ENCODE data around the gene MACO1. TPM values are rescaled to one million over a fixed set of nuclear protein-coding genes. Genes with fewer than 3 reads are reported as not detected.

Gene MACO1
- polyA plus RNA-seq, 2 donors = 16.1 to 23.3 TPM

- Histone ChIP-seq H3K27me3 (ENCODE audit: control insufficient read depth in 1 of 2, insufficient read depth in 2 of 2, low read length in 2 of 2) (no peaks in the 10 kb centered on the region), H3K27ac (ENCODE audit: low read depth in 2 of 2, low read length in 1 of 2) (no peak overlapping the region), H3K36me3 (ENCODE audit: control insufficient read depth in 2 of 2, insufficient read depth in 2 of 2, low read length in 1 of 2) (peaks cover 8 to 9% of the 10 kb centered on the region in 2 donors), H3K9me3 (ENCODE audit: control insufficient read depth in 2 of 2, insufficient read depth in 1 of 2, low read depth in 1 of 2, low read length in 1 of 2) (no peaks in the 10 kb centered on the region), H3K4me3 (ENCODE audit: low read depth in 1 of 2, low read length in 2 of 2) (no peak overlapping the region), H3K4me1 (ENCODE audit: control insufficient read depth in 2 of 2, insufficient read depth in 2 of 2, low read length in 1 of 2) (peaks cover 2 to 5% of the 10 kb centered on the region in 2 donors)
- WGBS, 2 donors = 18 to 42% methylated on average over 1 of the region's 1 CpG
Measured at GRCh38 chr1:25484533-25484932, 53.8 kb downstream of the MACO1 start.

DNA sequence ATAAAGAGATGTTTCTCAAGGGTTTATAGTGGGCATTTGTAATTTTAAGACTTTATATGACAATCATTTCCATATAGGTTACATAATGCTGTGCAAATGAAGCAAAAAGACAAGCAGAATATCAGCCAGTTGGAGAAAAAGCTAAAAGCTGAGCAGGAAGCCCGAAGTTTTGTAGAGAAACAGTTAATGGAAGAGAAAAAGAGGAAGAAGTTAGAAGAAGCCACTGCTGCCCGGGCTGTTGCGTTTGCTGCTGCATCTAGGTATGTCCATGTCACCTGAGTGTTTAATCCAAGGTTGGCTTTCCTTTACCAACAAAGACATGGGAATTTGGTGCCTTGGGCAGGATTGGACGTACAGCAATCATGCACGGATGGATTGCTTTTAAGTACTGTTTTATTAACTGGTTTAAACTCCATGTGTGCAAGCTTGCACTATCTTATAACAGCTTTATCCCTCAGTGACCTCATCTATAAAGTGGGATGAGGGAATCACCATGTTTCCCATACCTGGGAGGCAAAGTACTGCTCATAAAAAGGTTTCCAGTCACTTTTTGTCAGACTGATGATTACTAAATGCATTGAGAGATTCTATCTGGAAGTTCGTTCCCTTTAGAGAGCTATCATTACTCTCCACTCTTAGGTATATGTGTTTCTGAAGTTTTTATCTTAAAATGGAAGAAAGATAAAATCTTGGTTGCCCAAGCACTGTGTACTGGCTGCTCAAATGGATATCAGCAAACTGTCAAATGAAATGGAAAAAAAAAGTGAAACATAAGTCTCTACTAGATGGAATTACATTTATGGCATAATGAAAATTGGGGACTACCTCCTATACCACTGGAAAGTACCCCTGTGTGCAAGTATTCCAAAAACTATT lies 55.1 kb downstream of the MACO1 start:
- WGBS, 2 donors = 55 to 62% methylated on average over 6 of the region's 6 CpGs
- no peaks in the 10 kb centered on the region for H3K27me3 ChIP-seq (ENCODE audit: control insufficient read depth in 1 of 2, insufficient read depth in 2 of 2, low read length in 2 of 2)
- H3K27ac ChIP-seq (ENCODE audit: low read depth in 2 of 2, low read length in 1 of 2) = no peak overlapping the region
- H3K4me3 ChIP-seq (ENCODE audit: low read depth in 1 of 2, low read length in 2 of 2) = no peak overlapping the region
- no peaks in the 10 kb centered on the region for H3K9me3 ChIP-seq (ENCODE audit: control insufficient read depth in 2 of 2, insufficient read depth in 1 of 2, low read depth in 1 of 2, low read length in 1 of 2)
- H3K36me3 ChIP-seq (ENCODE audit: control insufficient read depth in 2 of 2, insufficient read depth in 2 of 2, low read length in 1 of 2) = peaks cover 8 to 9% of the 10 kb centered on the region in 2 donors
- H3K4me1 ChIP-seq (ENCODE audit: control insufficient read depth in 2 of 2, insufficient read depth in 2 of 2, low read length in 1 of 2) = peaks cover 2 to 5% of the 10 kb centered on the region in 2 donors

DNA sequence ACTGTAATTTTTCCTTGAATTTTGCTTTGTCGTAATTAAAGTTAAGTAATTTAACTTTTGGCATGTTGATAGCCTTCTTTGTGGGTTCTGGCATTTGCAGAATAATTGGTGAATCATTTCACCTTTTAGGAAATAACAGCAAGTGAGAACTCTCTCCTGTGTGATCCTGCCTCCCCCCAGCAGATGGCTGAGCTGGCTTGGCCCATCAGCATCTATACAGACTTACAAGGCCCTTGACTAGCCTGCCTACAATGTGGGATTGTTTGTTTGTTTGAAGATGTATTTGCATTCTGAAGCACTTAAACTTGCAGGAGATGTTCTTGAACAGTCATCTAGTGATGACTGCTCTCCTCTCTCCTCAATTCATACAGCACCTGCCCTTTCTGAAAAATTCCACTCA lies 55.9 kb downstream of the MACO1 start:
- H3K4me3 ChIP-seq (ENCODE audit: low read depth in 1 of 2, low read length in 2 of 2) = no peak overlapping the region
- H3K36me3 ChIP-seq (ENCODE audit: control insufficient read depth in 2 of 2, insufficient read depth in 2 of 2, low read length in 1 of 2) = peaks cover 12% of the 10 kb centered on the region in 2 donors
- 63 to 83% methylated on average over 1 of the region's 1 CpG for WGBS, 2 donors
- H3K27me3 ChIP-seq (ENCODE audit: control insufficient read depth in 1 of 2, insufficient read depth in 2 of 2, low read length in 2 of 2) = no peaks in the 10 kb centered on the region
- H3K9me3 ChIP-seq (ENCODE audit: control insufficient read depth in 2 of 2, insufficient read depth in 1 of 2, low read depth in 1 of 2, low read length in 1 of 2) = no peaks in the 10 kb centered on the region
- no peak overlapping the region for H3K27ac ChIP-seq (ENCODE audit: low read depth in 2 of 2, low read length in 1 of 2)
- H3K4me1 ChIP-seq (ENCODE audit: control insufficient read depth in 2 of 2, insufficient read depth in 2 of 2, low read length in 1 of 2) = peaks cover 2 to 4% of the 10 kb centered on the region in 2 donors

GRCh38 chr1:25487628-25488027 lies 56.9 kb downstream of the MACO1 start:
- H3K9me3 ChIP-seq (ENCODE audit: control insufficient read depth in 2 of 2, insufficient read depth in 1 of 2, low read depth in 1 of 2, low read length in 1 of 2) = no peaks in the 10 kb centered on the region
- no peak overlapping the region for H3K27ac ChIP-seq (ENCODE audit: low read depth in 2 of 2, low read length in 1 of 2)
- H3K4me1 ChIP-seq (ENCODE audit: control insufficient read depth in 2 of 2, insufficient read depth in 2 of 2, low read length in 1 of 2) = peaks cover 0 to 2% of the 10 kb centered on the region in 2 donors
- no peaks in the 10 kb centered on the region for H3K27me3 ChIP-seq (ENCODE audit: control insufficient read depth in 1 of 2, insufficient read depth in 2 of 2, low read length in 2 of 2)
- H3K36me3 ChIP-seq (ENCODE audit: control insufficient read depth in 2 of 2, insufficient read depth in 2 of 2, low read length in 1 of 2) = peaks cover 14 to 21% of the 10 kb centered on the region in 2 donors
- WGBS, 2 donors = 93 to 96% methylated on average over 2 of the region's 2 CpGs
- no peak overlapping the region for H3K4me3 ChIP-seq (ENCODE audit: low read depth in 1 of 2, low read length in 2 of 2)

DNA sequence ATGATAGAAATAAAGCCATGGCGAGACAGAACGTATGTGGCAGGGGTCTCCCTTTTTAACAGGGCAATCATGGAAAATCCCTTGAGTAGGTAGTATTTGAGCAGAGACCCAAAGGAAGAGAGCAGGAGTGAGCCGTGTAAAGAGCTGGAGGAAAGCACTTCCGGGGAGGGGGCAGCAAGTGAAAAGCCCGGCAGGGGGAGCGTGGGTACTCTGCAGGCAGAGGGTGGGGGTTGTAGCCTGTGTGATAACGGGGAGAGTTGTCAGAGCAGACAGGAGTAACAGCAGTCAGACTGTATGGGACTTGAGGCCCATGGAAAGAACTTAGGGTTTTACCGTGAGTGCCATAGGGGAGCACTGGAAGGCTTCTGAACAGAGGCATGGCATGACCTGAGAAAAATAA lies 61.6 kb downstream of the MACO1 start:
- Histone ChIP-seq H3K9me3 (ENCODE audit: control insufficient read depth in 2 of 2, insufficient read depth in 1 of 2, low read depth in 1 of 2, low read length in 1 of 2) (no peaks in the 10 kb centered on the region), H3K27ac (ENCODE audit: low read depth in 2 of 2, low read length in 1 of 2) (no peak overlapping the region), H3K4me1 (ENCODE audit: control insufficient read depth in 2 of 2, insufficient read depth in 2 of 2, low read length in 1 of 2) (no peaks in the 10 kb centered on the region), H3K36me3 (ENCODE audit: control insufficient read depth in 2 of 2, insufficient read depth in 2 of 2, low read length in 1 of 2) (peaks cover 8 to 33% of the 10 kb centered on the region in 2 donors), H3K27me3 (ENCODE audit: control insufficient read depth in 1 of 2, insufficient read depth in 2 of 2, low read length in 2 of 2) (no peaks in the 10 kb centered on the region), H3K4me3 (ENCODE audit: low read depth in 1 of 2, low read length in 2 of 2) (no peak overlapping the region)
- 82 to 85% methylated on average over 8 of the region's 8 CpGs for WGBS, 2 donors

DNA sequence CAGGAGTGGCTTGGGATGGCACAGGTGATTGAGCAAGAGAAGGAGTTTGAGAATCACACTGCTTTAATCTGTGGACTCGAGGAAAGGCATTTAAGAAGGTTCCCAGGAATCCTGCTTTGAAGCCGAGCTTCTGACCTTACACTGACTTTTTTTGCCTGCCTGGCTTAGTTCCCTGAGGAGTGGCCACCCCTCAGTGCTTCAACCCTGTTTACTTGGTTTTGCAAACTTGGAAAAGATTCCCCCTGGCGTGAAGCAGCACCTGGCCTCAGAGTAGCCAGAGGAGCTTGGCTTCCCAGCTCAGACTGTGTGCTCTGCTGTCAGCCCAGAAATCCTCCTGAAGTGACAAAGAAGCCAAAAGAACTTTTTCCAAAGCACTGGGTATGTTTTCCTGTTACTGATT lies 64.3 kb downstream of the MACO1 start:
- Histone ChIP-seq H3K36me3 (ENCODE audit: control insufficient read depth in 2 of 2, insufficient read depth in 2 of 2, low read length in 1 of 2) (peaks cover 8 to 35% of the 10 kb centered on the region in 2 donors), H3K4me3 (ENCODE audit: low read depth in 1 of 2, low read length in 2 of 2) (no peak overlapping the region), H3K4me1 (ENCODE audit: control insufficient read depth in 2 of 2, insufficient read depth in 2 of 2, low read length in 1 of 2) (no peaks in the 10 kb centered on the region), H3K27me3 (ENCODE audit: control insufficient read depth in 1 of 2, insufficient read depth in 2 of 2, low read length in 2 of 2) (no peaks in the 10 kb centered on the region), H3K27ac (ENCODE audit: low read depth in 2 of 2, low read length in 1 of 2) (peak overlapping the region in 1 of 2 donors; percentile 22), H3K9me3 (ENCODE audit: control insufficient read depth in 2 of 2, insufficient read depth in 1 of 2, low read depth in 1 of 2, low read length in 1 of 2) (no peaks in the 10 kb centered on the region)
- 72 to 83% methylated on average over 3 of the region's 3 CpGs for WGBS, 2 donors

- H3K9me3 ChIP-seq (ENCODE audit: control insufficient read depth in 2 of 2, insufficient read depth in 1 of 2, low read depth in 1 of 2, low read length in 1 of 2) = no peaks in the 10 kb centered on the region
- peaks cover 2 to 5% of the 10 kb centered on the region in 2 donors for H3K4me1 ChIP-seq (ENCODE audit: control insufficient read depth in 2 of 2, insufficient read depth in 2 of 2, low read length in 1 of 2)
- H3K27ac ChIP-seq (ENCODE audit: low read depth in 2 of 2, low read length in 1 of 2) = no peak overlapping the region
- H3K4me3 ChIP-seq (ENCODE audit: low read depth in 1 of 2, low read length in 2 of 2) = no peak overlapping the region
- H3K36me3 ChIP-seq (ENCODE audit: control insufficient read depth in 2 of 2, insufficient read depth in 2 of 2, low read length in 1 of 2) = peaks cover 0 to 9% of the 10 kb centered on the region in 2 donors
- H3K27me3 ChIP-seq (ENCODE audit: control insufficient read depth in 1 of 2, insufficient read depth in 2 of 2, low read length in 2 of 2) = no peaks in the 10 kb centered on the region
- 73 to 78% methylated on average over 1 of the region's 1 CpG for WGBS, 2 donors
Measured at GRCh38 chr1:25500694-25501093, 70.0 kb downstream of the MACO1 start.

GRCh38 chr1:25501235-25502058 lies 70.8 kb downstream of the MACO1 start:
- Histone ChIP-seq H3K27me3 (ENCODE audit: control insufficient read depth in 1 of 2, insufficient read depth in 2 of 2, low read length in 2 of 2) (no peaks in the 10 kb centered on the region), H3K9me3 (ENCODE audit: control insufficient read depth in 2 of 2, insufficient read depth in 1 of 2, low read depth in 1 of 2, low read length in 1 of 2) (no peaks in the 10 kb centered on the region), H3K27ac (ENCODE audit: low read depth in 2 of 2, low read length in 1 of 2) (no peak overlapping the region), H3K36me3 (ENCODE audit: control insufficient read depth in 2 of 2, insufficient read depth in 2 of 2, low read length in 1 of 2) (peaks cover 0 to 8% of the 10 kb centered on the region in 2 donors), H3K4me1 (ENCODE audit: control insufficient read depth in 2 of 2, insufficient read depth in 2 of 2, low read length in 1 of 2) (peaks cover 2 to 11% of the 10 kb centered on the region in 2 donors), H3K4me3 (ENCODE audit: low read depth in 1 of 2, low read length in 2 of 2) (no peak overlapping the region)
- WGBS, 2 donors = 77 to 83% methylated on average over 7 of the region's 7 CpGs

- peaks cover 2 to 11% of the 10 kb centered on the region in 2 donors for H3K4me1 ChIP-seq (ENCODE audit: control insufficient read depth in 2 of 2, insufficient read depth in 2 of 2, low read length in 1 of 2)
- no peaks in the 10 kb centered on the region for H3K9me3 ChIP-seq (ENCODE audit: control insufficient read depth in 2 of 2, insufficient read depth in 1 of 2, low read depth in 1 of 2, low read length in 1 of 2)
- WGBS, 2 donors = 59 to 68% methylated on average over 4 of the region's 4 CpGs
- H3K36me3 ChIP-seq (ENCODE audit: control insufficient read depth in 2 of 2, insufficient read depth in 2 of 2, low read length in 1 of 2) = no peaks in the 10 kb centered on the region
- peak overlapping the region; percentile 47 to 86 for H3K27ac ChIP-seq (ENCODE audit: low read depth in 2 of 2, low read length in 1 of 2)
- no peak overlapping the region for H3K4me3 ChIP-seq (ENCODE audit: low read depth in 1 of 2, low read length in 2 of 2)
- no peaks in the 10 kb centered on the region for H3K27me3 ChIP-seq (ENCODE audit: control insufficient read depth in 1 of 2, insufficient read depth in 2 of 2, low read length in 2 of 2)
Measured at GRCh38 chr1:25502957-25503356, 72.3 kb downstream of the MACO1 start.
